ENCODE measurements around the gene CLCA4.

The CLCA4 gene

DNA sequence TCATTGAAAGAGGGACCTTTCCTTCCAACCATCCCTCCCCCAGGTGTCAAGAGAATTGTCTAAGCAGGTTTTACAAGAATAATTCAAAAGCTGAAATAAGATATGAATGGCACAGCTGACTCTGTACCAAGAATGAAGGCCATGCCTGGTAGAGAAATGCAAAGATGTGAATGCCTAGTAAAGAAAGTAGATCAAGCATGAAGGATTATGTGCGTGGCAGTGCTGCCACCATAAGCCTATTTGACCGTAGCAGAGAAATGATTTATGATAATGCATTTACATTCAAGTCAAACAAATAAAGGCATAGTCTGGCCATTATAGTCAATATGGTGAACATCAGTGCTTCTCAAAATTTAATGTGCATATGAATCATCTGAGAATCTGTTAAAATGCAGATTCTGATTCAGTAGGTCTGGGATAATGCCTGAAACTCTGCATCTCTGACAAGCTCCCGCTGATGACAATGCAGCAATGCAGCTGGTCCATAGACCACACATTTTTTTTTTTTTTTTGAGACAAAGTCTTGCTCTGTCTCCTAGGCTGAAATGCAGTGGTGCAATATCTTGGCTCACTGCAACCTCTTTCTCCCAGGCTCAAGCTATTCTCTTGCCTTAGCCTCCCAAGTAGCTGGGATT is 16.6 kb upstream of the CLCA4 start:
- Histone ChIP-seq H3K9ac (ENCODE audit: low read depth, low read length, poor library complexity) (no peak overlapping the region), H3K27me3 (ENCODE audit: control insufficient read depth in 3 of 3, insufficient read depth in 3 of 3, low read depth in 1 of 3, low read length in 3 of 3) (no peaks in the 10 kb centered on the region), H2BK120ac (ENCODE audit: low read depth, low read length) (no peak overlapping the region), H4K91ac (ENCODE audit: low read depth, low read length, poor library complexity) (no peak overlapping the region), H3K18ac (ENCODE audit: low read length) (no peak overlapping the region), H2AK5ac (ENCODE audit: low read depth, low read length) (no peak overlapping the region), H3K23ac (ENCODE audit: low read depth, low read length, poor library complexity) (no peak overlapping the region), H3K4me3 (ENCODE audit: low read length in 2 of 2) (no peak overlapping the region), H4K8ac (ENCODE audit: low read depth, low read length) (no peak overlapping the region), H2BK15ac (ENCODE audit: low read length) (no peak overlapping the region), H3K4ac (ENCODE audit: low read length) (no peak overlapping the region), H3K4me2 (ENCODE audit: insufficient read depth, low read length, poor library complexity, severe bottlenecking) (no peak overlapping the region), H2BK12ac (ENCODE audit: low read length) (no peak overlapping the region), H3K36me3 (replicated peaks in 1 of 2; ENCODE audit: control insufficient read depth in 2 of 2, insufficient read depth in 2 of 2, low read length in 2 of 2) (no peaks in the 10 kb centered on the region), H3K79me1 (ENCODE audit: low read depth, low read length) (no peaks in the 10 kb centered on the region), H3K27ac (replicated peaks; ENCODE audit: low read length) (no peak overlapping the region), H3K14ac (ENCODE audit: low read length) (no peak overlapping the region), H3K4me1 (ENCODE audit: control insufficient read depth in 2 of 2, insufficient read depth in 1 of 2, low read depth in 1 of 2, low read length in 2 of 2) (no peaks in the 10 kb centered on the region), H2AFZ (ENCODE audit: low read length) (no peak overlapping the region), H2BK5ac (ENCODE audit: low read length) (no peak overlapping the region), H3K9me3 (replicated peaks in 1 of 2; ENCODE audit: control insufficient read depth in 2 of 2, insufficient read depth in 1 of 2, low read depth in 1 of 2, low read length in 2 of 2) (no peaks in the 10 kb centered on the region)
- no CpG with 5 or more reads among the region's 3 CpGs for WGBS, 2 donors (ENCODE audit: extremely low coverage in 2 of 2, insufficient read length in 2 of 2, insufficient replicate concordance in 1 of 2)
- DNase-seq (ENCODE audit: low spot score), result no peak

DNA sequence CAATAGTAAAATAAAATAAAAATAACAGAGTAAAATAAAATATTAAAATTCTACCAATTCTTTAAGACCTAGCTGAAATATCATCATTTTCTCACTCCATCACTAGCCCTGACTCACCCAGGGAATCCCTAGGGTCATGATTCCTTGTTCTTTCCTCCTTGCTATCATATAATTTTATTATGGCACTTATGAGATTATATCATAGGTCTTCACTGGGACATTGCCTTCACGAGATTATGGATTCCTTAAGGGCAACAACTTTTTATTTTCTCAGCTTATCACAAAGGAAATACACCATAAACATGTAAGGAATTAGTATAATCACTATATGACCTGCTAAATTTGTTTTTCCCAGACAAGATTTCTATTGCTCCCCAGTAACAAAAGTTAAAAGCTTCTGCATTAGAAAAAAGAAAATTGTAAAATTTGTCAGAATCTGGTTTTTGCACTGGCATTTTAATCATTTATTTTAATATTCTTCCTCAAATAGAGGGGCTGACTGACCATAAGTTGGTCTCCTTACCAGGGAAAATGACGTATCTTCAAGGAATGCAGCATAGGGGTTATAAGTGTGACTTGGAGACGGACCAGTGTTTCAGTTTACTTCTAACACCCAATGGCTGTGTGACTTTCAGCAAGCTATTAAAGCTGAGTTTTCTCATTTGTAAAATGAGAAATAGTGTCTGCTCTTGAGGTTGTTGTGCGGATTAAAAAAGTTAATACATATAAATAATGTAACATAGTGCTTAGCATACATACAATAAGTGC is 8.8 kb upstream of the CLCA4 start:
- Histone ChIP-seq H2BK120ac (ENCODE audit: low read depth, low read length) (no peak overlapping the region), H2BK15ac (ENCODE audit: low read length) (no peak overlapping the region), H4K91ac (ENCODE audit: low read depth, low read length, poor library complexity) (no peak overlapping the region), H3K79me1 (ENCODE audit: low read depth, low read length) (no peaks in the 10 kb centered on the region), H3K4me2 (ENCODE audit: insufficient read depth, low read length, poor library complexity, severe bottlenecking) (no peak overlapping the region), H4K8ac (ENCODE audit: low read depth, low read length) (no peak overlapping the region), H2AK5ac (ENCODE audit: low read depth, low read length) (no peak overlapping the region), H3K18ac (ENCODE audit: low read length) (no peak overlapping the region), H3K4me1 (ENCODE audit: control insufficient read depth in 2 of 2, insufficient read depth in 1 of 2, low read depth in 1 of 2, low read length in 2 of 2) (no peaks in the 10 kb centered on the region), H3K4me3 (ENCODE audit: low read length in 2 of 2) (no peak overlapping the region), H3K9ac (ENCODE audit: low read depth, low read length, poor library complexity) (no peak overlapping the region), H3K27me3 (ENCODE audit: control insufficient read depth in 3 of 3, insufficient read depth in 3 of 3, low read depth in 1 of 3, low read length in 3 of 3) (no peaks in the 10 kb centered on the region), H2BK12ac (ENCODE audit: low read length) (no peak overlapping the region), H3K4ac (ENCODE audit: low read length) (no peak overlapping the region), H2BK5ac (ENCODE audit: low read length) (no peak overlapping the region), H3K27ac (replicated peaks; ENCODE audit: low read length) (no peak overlapping the region), H2AFZ (ENCODE audit: low read length) (no peak overlapping the region), H3K36me3 (replicated peaks in 1 of 2; ENCODE audit: control insufficient read depth in 2 of 2, insufficient read depth in 2 of 2, low read length in 2 of 2) (no peaks in the 10 kb centered on the region), H3K9me3 (replicated peaks in 1 of 2; ENCODE audit: control insufficient read depth in 2 of 2, insufficient read depth in 1 of 2, low read depth in 1 of 2, low read length in 2 of 2) (no peaks in the 10 kb centered on the region), H3K14ac (ENCODE audit: low read length) (no peak overlapping the region), H3K23ac (ENCODE audit: low read depth, low read length, poor library complexity) (no peak overlapping the region)
- DNase-seq (ENCODE audit: low spot score), result no peak
- WGBS, 2 donors (ENCODE audit: extremely low coverage in 2 of 2, insufficient read length in 2 of 2, insufficient replicate concordance in 1 of 2), result no CpG with 5 or more reads among the region's 4 CpGs

DNA sequence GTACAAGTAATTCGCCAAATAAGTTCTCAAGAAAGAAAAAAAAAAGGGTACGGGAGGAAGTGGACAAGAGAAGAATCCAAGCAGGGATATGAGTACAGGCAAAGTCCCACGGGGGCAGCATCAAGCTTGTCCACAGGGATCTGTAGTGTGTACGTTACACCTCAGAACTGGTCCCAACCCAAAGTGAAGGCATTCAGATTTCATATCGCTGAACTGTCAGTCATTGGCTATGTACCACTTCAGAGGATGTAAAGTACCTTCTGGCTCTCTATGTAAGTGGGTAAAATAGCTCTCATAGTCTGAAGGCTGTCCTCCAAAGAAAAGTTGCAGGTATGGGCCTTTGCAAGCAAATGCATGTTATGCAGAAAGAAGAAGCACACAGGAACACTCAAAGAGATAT is 8.1 kb upstream of the CLCA4 start:
- H3K79me1 ChIP-seq (ENCODE audit: low read depth, low read length), result no peaks in the 10 kb centered on the region
- H3K4me3 ChIP-seq (ENCODE audit: low read length in 2 of 2), result no peak overlapping the region
- H4K91ac ChIP-seq (ENCODE audit: low read depth, low read length, poor library complexity), result no peak overlapping the region
- H4K8ac ChIP-seq (ENCODE audit: low read depth, low read length), result no peak overlapping the region
- H2BK120ac ChIP-seq (ENCODE audit: low read depth, low read length), result no peak overlapping the region
- no peak overlapping the region for H3K14ac ChIP-seq (ENCODE audit: low read length)
- H2BK15ac ChIP-seq (ENCODE audit: low read length), result no peak overlapping the region
- no peak overlapping the region for H2AK5ac ChIP-seq (ENCODE audit: low read depth, low read length)
- no peak overlapping the region for H3K4ac ChIP-seq (ENCODE audit: low read length)
- H3K9me3 ChIP-seq (replicated peaks in 1 of 2; ENCODE audit: control insufficient read depth in 2 of 2, insufficient read depth in 1 of 2, low read depth in 1 of 2, low read length in 2 of 2), result no peaks in the 10 kb centered on the region
- H3K23ac ChIP-seq (ENCODE audit: low read depth, low read length, poor library complexity), result no peak overlapping the region
- WGBS, 2 donors (ENCODE audit: extremely low coverage in 2 of 2, insufficient read length in 2 of 2, insufficient replicate concordance in 1 of 2), result no CpG with 5 or more reads among the region's 5 CpGs
- no peak overlapping the region for H3K27ac ChIP-seq (replicated peaks; ENCODE audit: low read length)
- no peaks in the 10 kb centered on the region for H3K27me3 ChIP-seq (ENCODE audit: control insufficient read depth in 3 of 3, insufficient read depth in 3 of 3, low read depth in 1 of 3, low read length in 3 of 3)
- no peak overlapping the region for H2AFZ ChIP-seq (ENCODE audit: low read length)
- H3K4me1 ChIP-seq (ENCODE audit: control insufficient read depth in 2 of 2, insufficient read depth in 1 of 2, low read depth in 1 of 2, low read length in 2 of 2), result no peaks in the 10 kb centered on the region
- H2BK12ac ChIP-seq (ENCODE audit: low read length), result no peak overlapping the region
- H3K18ac ChIP-seq (ENCODE audit: low read length), result no peak overlapping the region
- H2BK5ac ChIP-seq (ENCODE audit: low read length), result no peak overlapping the region
- no peak for DNase-seq (ENCODE audit: low spot score)
- H3K9ac ChIP-seq (ENCODE audit: low read depth, low read length, poor library complexity), result no peak overlapping the region
- H3K36me3 ChIP-seq (replicated peaks in 1 of 2; ENCODE audit: control insufficient read depth in 2 of 2, insufficient read depth in 2 of 2, low read length in 2 of 2), result no peaks in the 10 kb centered on the region
- no peak overlapping the region for H3K4me2 ChIP-seq (ENCODE audit: insufficient read depth, low read length, poor library complexity, severe bottlenecking)

DNA sequence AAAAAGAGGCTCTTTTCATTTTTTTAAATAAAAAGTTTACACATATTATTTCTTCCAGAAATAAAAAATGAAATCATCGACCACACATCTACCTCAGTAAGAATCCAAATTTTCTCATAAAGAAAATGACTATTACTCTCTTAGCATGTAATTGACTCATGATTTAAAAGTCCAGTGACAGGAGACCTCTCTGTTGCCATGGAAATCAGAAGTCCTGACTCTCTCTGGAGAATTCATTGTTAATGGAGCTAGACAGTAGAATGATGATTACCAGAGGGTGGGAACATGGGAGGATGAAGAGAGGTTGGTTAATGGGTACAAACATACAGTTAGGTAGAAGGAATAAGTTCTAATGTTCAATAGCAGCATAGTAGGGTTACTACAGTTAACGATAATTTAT is 5.0 kb upstream of the CLCA4 start:
- no peak overlapping the region for H2AK5ac ChIP-seq (ENCODE audit: low read depth, low read length)
- H3K14ac ChIP-seq (ENCODE audit: low read length), result no peak overlapping the region
- no peaks in the 10 kb centered on the region for H3K27me3 ChIP-seq (ENCODE audit: control insufficient read depth in 3 of 3, insufficient read depth in 3 of 3, low read depth in 1 of 3, low read length in 3 of 3)
- H3K9ac ChIP-seq (ENCODE audit: low read depth, low read length, poor library complexity), result no peak overlapping the region
- no peak overlapping the region for H4K91ac ChIP-seq (ENCODE audit: low read depth, low read length, poor library complexity)
- WGBS, 2 donors (ENCODE audit: extremely low coverage in 2 of 2, insufficient read length in 2 of 2, insufficient replicate concordance in 1 of 2), result no CpG with 5 or more reads among the region's 2 CpGs
- no peak for DNase-seq (ENCODE audit: low spot score)
- H2BK12ac ChIP-seq (ENCODE audit: low read length), result no peak overlapping the region
- H3K4me2 ChIP-seq (ENCODE audit: insufficient read depth, low read length, poor library complexity, severe bottlenecking), result no peak overlapping the region
- no peak overlapping the region for H3K18ac ChIP-seq (ENCODE audit: low read length)
- H3K4ac ChIP-seq (ENCODE audit: low read length), result no peak overlapping the region
- H2BK5ac ChIP-seq (ENCODE audit: low read length), result no peak overlapping the region
- no peak overlapping the region for H2AFZ ChIP-seq (ENCODE audit: low read length)
- H3K79me1 ChIP-seq (ENCODE audit: low read depth, low read length), result no peaks in the 10 kb centered on the region
- H3K36me3 ChIP-seq (replicated peaks in 1 of 2; ENCODE audit: control insufficient read depth in 2 of 2, insufficient read depth in 2 of 2, low read length in 2 of 2), result no peaks in the 10 kb centered on the region
- H2BK120ac ChIP-seq (ENCODE audit: low read depth, low read length), result no peak overlapping the region
- H2BK15ac ChIP-seq (ENCODE audit: low read length), result no peak overlapping the region
- no peaks in the 10 kb centered on the region for H3K9me3 ChIP-seq (replicated peaks in 1 of 2; ENCODE audit: control insufficient read depth in 2 of 2, insufficient read depth in 1 of 2, low read depth in 1 of 2, low read length in 2 of 2)
- H4K8ac ChIP-seq (ENCODE audit: low read depth, low read length), result no peak overlapping the region
- H3K4me1 ChIP-seq (ENCODE audit: control insufficient read depth in 2 of 2, insufficient read depth in 1 of 2, low read depth in 1 of 2, low read length in 2 of 2), result no peaks in the 10 kb centered on the region
- no peak overlapping the region for H3K23ac ChIP-seq (ENCODE audit: low read depth, low read length, poor library complexity)
- no peak overlapping the region for H3K4me3 ChIP-seq (ENCODE audit: low read length in 2 of 2)
- H3K27ac ChIP-seq (replicated peaks; ENCODE audit: low read length), result no peak overlapping the region
